ENCODE data around the gene ITPRID1.
A peak's percentile ranks its signal among the peaks of the same experiment; 100 is the strongest.
"Not testable (repeated sequence)": the region's sequence is repeated elsewhere in the genome, so short reads cannot be mapped to it uniquely, and the experiment has no call there.

The ITPRID1 gene

DNA sequence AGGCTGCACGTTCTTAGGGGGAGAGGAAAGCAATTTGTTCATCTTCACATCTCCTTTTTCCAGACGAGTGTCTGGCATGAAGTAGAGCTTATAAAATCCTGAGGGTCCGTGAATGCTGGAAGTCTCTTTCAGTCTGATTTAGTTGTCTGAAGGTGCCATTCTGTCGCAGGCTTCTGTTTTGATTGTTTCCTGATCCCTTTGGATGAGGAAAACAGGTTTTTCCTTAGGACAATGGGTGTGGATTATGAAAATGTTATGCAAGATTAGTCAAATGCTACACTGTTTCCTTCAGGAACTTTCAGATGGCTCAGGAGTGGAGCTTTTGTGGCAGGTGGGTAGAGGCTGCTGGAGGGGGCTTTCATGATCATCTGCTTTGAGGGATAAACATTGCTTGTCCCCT is at the start of gene ITPRID1:
Gene ITPRID1, plus strand, starts transcription at position 301 of the 400 bp plus-strand sequence. CDS start 38,935 bp downstream, outside the sequence.
- Mint-ChIP-seq H3K4me3 (no peak within 1 kb of the TSS), H3K4me1 (ENCODE audit: low read depth) (no peaks in the 10 kb centered on the region), H3K9me3 (peaks cover 38% of the 10 kb centered on the region), H3K36me3 (ENCODE audit: low read depth) (no peaks in the 10 kb centered on the region), H3K27ac (no peak within 1 kb of the TSS), H3K27me3 (no peaks in the 10 kb centered on the region)
- intact Hi-C loops (cut with micrococcal nuclease) = no loop called here

DNA sequence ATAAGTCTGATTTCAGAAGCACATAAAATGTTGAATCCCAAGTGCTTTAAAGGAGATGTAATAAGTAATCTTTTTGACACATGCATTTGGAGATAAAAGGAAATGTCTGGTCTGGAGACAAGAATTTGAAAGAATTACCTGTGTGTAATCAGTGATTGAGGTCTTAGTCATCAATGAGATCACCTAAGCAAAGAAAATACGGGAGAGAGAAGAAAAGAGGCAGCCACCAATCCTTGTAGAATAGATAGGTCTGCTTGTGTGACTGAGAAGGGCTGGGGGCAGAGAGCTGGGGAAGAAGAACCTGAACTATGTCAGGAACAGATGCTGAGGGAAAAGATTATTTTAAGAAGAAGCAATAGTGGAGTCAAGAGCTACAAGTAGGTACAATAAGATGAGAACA is 49.3 kb upstream of the ITPRID1 start:
- intact Hi-C loops (cut with micrococcal nuclease) = no loop called here
- peaks cover 18% of the 10 kb centered on the region for H3K27me3 Mint-ChIP-seq
- H3K4me1 Mint-ChIP-seq (ENCODE audit: low read depth) = no peaks in the 10 kb centered on the region
- no peak overlapping the region for H3K4me3 Mint-ChIP-seq
- no peak overlapping the region for H3K27ac Mint-ChIP-seq
- no peaks in the 10 kb centered on the region for H3K36me3 Mint-ChIP-seq (ENCODE audit: low read depth)
- H3K9me3 Mint-ChIP-seq = no peaks in the 10 kb centered on the region

DNA sequence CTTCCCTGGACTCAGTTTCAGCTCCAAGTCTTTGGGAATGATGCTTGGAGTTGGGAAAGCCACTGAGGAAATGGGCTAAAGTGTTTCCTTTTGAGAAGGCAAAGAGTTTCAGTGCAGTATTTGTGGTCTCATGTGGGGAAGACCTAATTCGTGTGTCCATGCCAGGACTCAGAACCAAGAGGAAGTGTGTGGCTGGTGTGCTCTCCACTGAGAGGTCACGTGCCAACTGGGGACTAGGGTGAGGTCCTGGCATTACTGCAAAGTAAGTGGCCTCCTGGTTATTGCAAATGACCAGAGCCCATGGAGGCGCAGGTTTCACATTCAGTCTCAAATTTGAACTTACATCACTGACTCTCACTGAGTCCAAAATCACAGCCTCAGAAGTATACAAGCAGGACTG is 48.6 kb upstream of the ITPRID1 start:
- H3K4me3 Mint-ChIP-seq = no peak overlapping the region
- H3K4me1 Mint-ChIP-seq (ENCODE audit: low read depth) = no peaks in the 10 kb centered on the region
- peaks cover 19% of the 10 kb centered on the region for H3K27me3 Mint-ChIP-seq
- no peaks in the 10 kb centered on the region for H3K36me3 Mint-ChIP-seq (ENCODE audit: low read depth)
- no peak overlapping the region for H3K27ac Mint-ChIP-seq
- no peaks in the 10 kb centered on the region for H3K9me3 Mint-ChIP-seq
- intact Hi-C loops (cut with micrococcal nuclease) = no loop called here

DNA sequence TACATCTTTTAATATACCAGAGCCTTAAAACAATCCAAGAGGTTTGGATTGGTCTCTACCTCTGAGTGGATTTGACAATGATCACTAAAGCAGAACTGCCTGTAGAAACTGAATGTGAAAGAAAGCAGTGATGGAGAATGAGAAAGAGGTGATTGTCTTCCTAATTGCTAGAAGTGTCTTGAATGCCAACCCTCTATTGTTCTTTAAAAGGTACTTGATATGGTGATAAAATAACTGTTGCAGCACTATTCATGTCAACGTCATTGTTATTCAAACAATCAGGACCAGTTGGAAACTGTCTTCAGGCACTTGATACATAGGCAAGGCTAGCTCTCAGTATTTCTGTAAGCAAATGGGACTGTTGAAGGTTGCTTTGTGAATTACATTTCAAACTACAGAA is 47.9 kb upstream of the ITPRID1 start:
- Mint-ChIP-seq H3K4me1 (ENCODE audit: low read depth) (no peaks in the 10 kb centered on the region), H3K36me3 (ENCODE audit: low read depth) (no peaks in the 10 kb centered on the region), H3K9me3 (no peaks in the 10 kb centered on the region), H3K4me3 (no peak overlapping the region), H3K27me3 (peaks cover 22% of the 10 kb centered on the region), H3K27ac (no peak overlapping the region)
- intact Hi-C loops (cut with micrococcal nuclease) = no loop called here

DNA sequence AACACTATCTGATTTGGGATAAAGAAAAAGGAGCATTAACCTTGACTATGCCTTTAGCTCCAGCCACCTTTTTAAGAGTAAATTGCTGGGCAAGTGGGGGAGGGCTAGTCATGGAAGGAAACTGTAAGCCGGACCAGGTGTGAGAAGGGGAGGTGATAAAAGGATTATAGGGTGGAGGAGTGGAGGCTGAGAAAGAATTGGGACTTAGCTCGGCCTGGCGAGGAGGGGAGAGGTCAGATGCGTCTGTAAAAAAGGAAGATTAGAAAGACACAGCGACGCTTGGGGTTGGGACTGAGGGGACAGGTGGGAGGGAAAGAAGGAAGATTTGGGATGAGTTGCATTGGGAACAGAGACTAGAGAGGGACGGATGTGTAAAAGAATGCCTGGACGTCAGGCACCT is 43.0 kb upstream of the ITPRID1 start:
- H3K9me3 Mint-ChIP-seq; intact Hi-C loops (cut with micrococcal nuclease); H3K4me3 Mint-ChIP-seq; H3K4me1 Mint-ChIP-seq (ENCODE audit: low read depth); H3K36me3 Mint-ChIP-seq (ENCODE audit: low read depth); H3K27ac Mint-ChIP-seq: not testable (repeated sequence)
- H3K27me3 Mint-ChIP-seq = peaks cover 22% of the 10 kb centered on the region

DNA sequence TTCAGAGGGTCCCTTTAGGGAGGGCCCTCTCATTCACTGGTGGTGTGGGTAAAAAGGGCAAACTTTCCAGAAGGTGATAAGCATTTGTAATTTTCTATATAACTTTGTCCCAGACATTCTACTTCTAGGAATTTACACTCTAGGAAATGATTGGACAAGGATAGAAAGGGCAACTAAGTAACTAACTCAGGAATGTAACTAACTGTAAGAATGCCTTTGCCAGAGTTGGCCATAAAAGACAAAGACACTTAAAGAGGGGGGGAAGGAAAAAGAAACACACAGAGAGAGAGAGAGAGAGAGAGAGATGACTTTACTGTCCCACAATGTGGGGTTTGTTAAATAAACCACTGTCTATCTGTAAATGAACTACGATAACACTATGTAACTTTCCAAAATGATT is 38.5 kb upstream of the ITPRID1 start:
- Mint-ChIP-seq H3K9me3 (no peaks in the 10 kb centered on the region), H3K27ac (no peak overlapping the region), H3K27me3 (peaks cover 13% of the 10 kb centered on the region), H3K36me3 (ENCODE audit: low read depth) (no peaks in the 10 kb centered on the region), H3K4me3 (no peak overlapping the region), H3K4me1 (ENCODE audit: low read depth) (peaks cover 18% of the 10 kb centered on the region)
- intact Hi-C loops (cut with micrococcal nuclease) = no loop called here

DNA sequence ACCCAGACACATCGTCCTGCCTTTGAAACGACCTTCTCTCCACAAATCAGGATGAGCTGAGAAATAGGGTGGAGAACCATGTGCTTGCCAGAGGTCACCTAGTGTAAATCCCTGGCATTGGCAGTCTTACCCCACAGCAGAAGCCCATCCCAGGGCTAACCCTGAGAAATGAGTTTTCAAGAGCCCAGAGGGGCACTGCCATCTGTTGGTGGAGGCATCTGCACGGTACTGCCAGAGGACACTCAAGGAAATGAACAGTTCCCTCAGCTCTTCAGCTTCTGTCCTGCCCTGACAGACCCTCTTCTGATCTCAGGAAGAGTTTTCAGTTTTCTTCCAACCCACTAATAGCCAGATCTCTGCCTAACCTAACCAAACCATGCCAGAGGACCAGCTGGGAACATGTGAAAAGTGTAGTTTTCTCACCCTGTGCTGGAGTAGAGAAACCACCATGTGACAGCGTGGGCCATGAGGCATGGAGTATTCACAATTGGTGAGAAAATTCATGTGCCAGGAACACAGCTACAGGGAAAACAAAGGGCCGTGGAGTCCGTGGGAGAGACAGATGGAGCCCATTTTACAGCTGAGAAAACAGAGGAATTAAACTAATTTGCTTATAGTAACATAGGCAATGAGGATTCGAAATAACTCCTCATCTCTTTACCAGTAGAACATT is 37.7 kb upstream of the ITPRID1 start:
- peaks cover 18% of the 10 kb centered on the region for H3K4me1 Mint-ChIP-seq (ENCODE audit: low read depth)
- H3K27me3 Mint-ChIP-seq = peaks cover 10% of the 10 kb centered on the region
- intact Hi-C loops (cut with micrococcal nuclease) = no loop called here
- H3K27ac Mint-ChIP-seq = no peak overlapping the region
- no peaks in the 10 kb centered on the region for H3K36me3 Mint-ChIP-seq (ENCODE audit: low read depth)
- no peak overlapping the region for H3K4me3 Mint-ChIP-seq
- H3K9me3 Mint-ChIP-seq = no peaks in the 10 kb centered on the region

DNA sequence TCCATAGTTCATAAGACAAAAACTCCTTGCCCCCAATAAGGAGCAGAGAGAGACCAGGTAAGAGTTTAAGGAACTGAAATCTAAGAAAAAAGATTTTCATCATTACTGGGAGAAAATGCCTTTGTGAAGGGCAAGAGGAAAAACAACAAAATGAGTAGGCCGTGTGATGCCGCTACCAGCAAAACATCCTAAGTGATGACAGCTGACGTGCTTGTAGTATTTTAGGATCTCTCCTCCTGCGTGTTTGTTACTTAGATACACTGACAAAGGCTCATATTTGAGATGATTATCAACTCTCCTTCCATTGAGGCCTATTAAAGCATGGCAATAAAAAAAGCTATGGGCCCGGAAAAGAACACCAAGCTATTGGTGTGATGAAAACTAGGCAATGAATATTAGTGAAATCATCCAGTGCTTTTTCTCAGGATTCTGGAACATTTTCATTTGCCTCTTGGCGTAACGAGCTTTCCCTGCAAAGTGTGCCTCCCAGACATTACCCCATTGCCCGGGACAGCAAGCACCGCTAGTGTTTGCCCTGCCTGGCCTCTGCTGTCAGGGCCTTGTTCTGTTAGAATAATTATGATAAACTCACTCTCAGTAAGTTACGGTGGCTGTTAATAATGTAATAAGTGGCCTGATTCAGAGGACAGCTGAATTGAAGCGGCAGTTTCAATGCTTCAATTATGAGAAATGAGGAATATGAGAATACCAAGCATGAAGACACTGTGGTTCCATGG is 36.8 kb upstream of the ITPRID1 start:
- no peaks in the 10 kb centered on the region for H3K9me3 Mint-ChIP-seq
- H3K27me3 Mint-ChIP-seq = peaks cover 8% of the 10 kb centered on the region
- peaks cover 18% of the 10 kb centered on the region for H3K4me1 Mint-ChIP-seq (ENCODE audit: low read depth)
- H3K4me3 Mint-ChIP-seq = no peak overlapping the region
- no peak overlapping the region for H3K27ac Mint-ChIP-seq
- intact Hi-C loops (cut with micrococcal nuclease) = no loop called here
- no peaks in the 10 kb centered on the region for H3K36me3 Mint-ChIP-seq (ENCODE audit: low read depth)

DNA sequence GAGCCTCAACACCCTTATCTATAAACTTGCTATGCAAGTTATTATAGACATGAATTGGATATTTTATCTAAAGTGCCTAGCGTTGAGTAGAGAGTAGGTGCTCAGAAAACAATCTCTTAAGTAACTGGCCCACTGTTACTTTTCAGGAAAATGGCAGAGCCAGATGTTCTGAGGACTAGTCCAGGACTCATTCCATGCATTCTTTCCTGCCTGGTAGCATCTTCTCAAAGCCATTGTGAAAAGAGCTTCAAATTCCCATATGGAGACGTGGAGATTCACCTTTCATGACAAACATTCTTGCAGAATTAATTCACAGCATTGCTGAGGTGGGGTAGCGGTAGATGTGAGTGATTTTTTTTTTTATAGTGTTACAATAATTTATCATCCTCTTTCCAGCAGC is 35.9 kb upstream of the ITPRID1 start:
- H3K9me3 Mint-ChIP-seq = no peaks in the 10 kb centered on the region
- H3K4me3 Mint-ChIP-seq = no peak overlapping the region
- peaks cover 18% of the 10 kb centered on the region for H3K4me1 Mint-ChIP-seq (ENCODE audit: low read depth)
- intact Hi-C loops (cut with micrococcal nuclease) = no loop called here
- peak overlapping the region; percentile 48 for H3K27ac Mint-ChIP-seq
- no peaks in the 10 kb centered on the region for H3K36me3 Mint-ChIP-seq (ENCODE audit: low read depth)
- peaks cover 13% of the 10 kb centered on the region for H3K27me3 Mint-ChIP-seq

DNA sequence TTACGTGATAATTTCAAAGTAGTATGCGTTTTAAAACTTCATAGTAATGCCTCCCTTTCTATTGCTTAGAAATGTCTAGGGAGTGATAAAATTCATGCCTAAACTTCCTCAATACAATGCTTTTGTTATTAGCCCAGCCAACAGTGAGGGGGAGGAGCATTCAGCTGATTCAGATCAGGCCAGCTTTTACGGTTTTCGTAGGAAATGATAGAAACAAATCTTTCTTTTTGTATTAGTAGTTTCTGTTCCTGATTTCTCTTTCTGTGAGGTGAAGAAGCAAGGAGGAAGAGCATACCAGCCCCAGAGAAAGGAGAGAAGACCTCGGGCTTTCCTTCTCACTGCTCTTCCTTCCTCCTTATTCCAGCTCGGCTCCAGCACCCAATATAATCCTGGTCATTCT is 35.2 kb upstream of the ITPRID1 start:
- Mint-ChIP-seq H3K4me1 (ENCODE audit: low read depth) (peaks cover 18% of the 10 kb centered on the region), H3K36me3 (ENCODE audit: low read depth) (no peaks in the 10 kb centered on the region), H3K9me3 (no peaks in the 10 kb centered on the region), H3K27me3 (peaks cover 13% of the 10 kb centered on the region), H3K4me3 (no peak overlapping the region), H3K27ac (peak overlapping the region; percentile 48)
- intact Hi-C loops (cut with micrococcal nuclease) = no loop called here

DNA sequence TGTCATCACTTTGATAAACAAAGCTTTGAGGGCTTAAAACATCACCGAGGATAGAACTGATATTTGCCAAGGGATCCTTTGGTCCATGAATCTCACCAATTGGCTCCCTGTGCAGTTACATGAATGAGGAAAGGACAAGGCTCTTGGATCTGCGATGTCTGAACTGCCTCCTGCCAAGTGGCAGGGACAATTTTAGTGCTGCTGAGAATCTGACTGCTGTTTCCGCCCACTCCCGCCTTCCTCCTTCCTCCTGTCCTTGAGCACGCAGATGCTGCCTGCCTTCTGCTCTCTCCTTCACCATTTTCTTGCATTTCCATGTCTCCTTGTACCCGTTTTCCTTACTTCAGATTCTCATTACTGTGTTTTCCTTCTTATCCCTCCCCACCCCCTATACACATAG is 26.8 kb upstream of the ITPRID1 start:
- no peak overlapping the region for H3K27ac Mint-ChIP-seq
- intact Hi-C loops (cut with micrococcal nuclease) = loop anchor here (5.0 kb wide), 2 partner anchors 250 to 355 kb away; no protein-coding TSS in a partner anchor
- H3K36me3 Mint-ChIP-seq (ENCODE audit: low read depth) = no peaks in the 10 kb centered on the region
- peaks cover 15% of the 10 kb centered on the region for H3K27me3 Mint-ChIP-seq
- no peak overlapping the region for H3K4me3 Mint-ChIP-seq
- H3K9me3 Mint-ChIP-seq = no peaks in the 10 kb centered on the region
- H3K4me1 Mint-ChIP-seq (ENCODE audit: low read depth) = peaks cover 6% of the 10 kb centered on the region

DNA sequence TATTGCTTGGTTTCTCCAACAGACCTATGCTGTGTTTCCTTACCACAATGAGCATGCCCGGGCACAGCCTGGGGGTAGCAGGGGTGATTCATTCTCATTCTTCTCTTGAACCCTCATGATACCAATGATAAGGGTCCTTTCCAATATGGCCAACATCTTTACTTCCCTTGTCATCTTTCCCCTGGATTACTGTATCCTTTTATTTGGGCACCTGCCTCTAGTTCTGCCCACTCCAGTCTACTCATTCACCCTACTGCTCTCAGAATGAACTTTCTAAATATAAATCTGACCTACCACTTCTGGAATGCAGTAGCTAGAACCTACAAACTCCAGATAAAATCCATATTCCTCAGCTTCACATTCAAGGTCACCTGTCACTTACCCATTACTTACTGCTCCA is 26.4 kb upstream of the ITPRID1 start:
- Mint-ChIP-seq H3K27ac (no peak overlapping the region), H3K36me3 (ENCODE audit: low read depth) (no peaks in the 10 kb centered on the region), H3K4me3 (no peak overlapping the region), H3K27me3 (peaks cover 11% of the 10 kb centered on the region), H3K4me1 (ENCODE audit: low read depth) (peaks cover 6% of the 10 kb centered on the region), H3K9me3 (no peaks in the 10 kb centered on the region)
- intact Hi-C loops (cut with micrococcal nuclease) = loop anchor here (5.0 kb wide), 2 partner anchors 250 to 355 kb away; no protein-coding TSS in a partner anchor

DNA sequence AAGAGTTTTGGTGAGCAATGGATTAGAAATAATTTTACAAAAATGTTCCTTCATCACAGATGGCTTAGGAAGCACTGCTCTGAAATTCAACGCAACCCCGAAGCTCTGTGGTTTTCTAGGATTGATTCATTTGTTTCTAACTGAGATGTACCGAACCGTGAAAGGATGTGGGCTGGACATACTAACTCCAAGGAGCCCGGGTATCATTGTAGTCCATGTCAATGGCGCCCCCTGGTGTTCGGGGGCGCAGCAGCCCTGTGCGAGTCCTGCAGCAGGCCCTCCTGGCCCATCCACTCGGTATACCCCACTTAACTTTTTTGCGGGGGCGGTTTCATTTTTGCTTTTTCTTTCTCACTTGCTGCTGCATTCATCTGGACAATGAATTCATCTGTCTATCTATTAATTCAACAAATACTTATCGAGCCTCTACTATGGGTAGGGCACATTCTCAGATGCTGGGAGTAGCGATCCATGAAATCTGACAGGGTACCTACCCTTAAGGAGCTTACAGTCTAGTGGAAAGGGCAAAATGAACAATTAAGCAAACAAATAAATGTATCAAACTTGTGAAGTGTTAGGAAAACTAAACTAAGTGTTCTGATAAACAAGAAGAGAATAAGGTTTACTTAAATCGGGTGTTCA is 25.2 kb upstream of the ITPRID1 start:
- no peaks in the 10 kb centered on the region for H3K9me3 Mint-ChIP-seq
- intact Hi-C loops (cut with micrococcal nuclease) = loop anchor here (1.0 to 5.0 kb wide), 4 partner anchors 45 to 356 kb away; no protein-coding TSS in a partner anchor
- no peak overlapping the region for H3K4me3 Mint-ChIP-seq
- peaks cover 9% of the 10 kb centered on the region for H3K27me3 Mint-ChIP-seq
- no peaks in the 10 kb centered on the region for H3K36me3 Mint-ChIP-seq (ENCODE audit: low read depth)
- peaks cover 12% of the 10 kb centered on the region for H3K4me1 Mint-ChIP-seq (ENCODE audit: low read depth)
- no peak overlapping the region for H3K27ac Mint-ChIP-seq

DNA sequence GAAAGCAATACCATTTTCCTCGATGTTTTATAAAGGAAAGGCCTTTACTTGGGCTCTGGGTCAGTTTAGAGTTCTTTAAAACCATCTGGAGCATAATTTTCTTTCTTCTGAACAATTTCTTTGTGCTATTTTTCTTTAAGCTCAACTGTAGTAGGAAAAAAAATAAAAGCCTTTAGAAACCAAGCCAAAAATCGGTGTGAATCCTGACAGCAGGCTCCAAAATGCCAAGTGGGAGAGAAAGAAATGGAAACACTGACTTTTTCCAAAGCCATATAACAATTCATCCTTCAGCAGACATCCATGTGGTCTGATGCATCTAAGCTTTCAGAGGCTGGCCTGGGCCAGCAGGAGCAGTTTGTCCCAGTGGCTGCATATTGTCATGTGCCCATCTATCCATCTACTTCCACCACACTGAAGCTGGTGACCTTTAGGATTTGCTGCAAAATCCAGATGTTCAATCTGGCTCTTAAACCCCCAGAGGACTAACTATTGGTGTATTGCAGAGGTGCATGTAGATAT is 23.0 kb upstream of the ITPRID1 start:
- Mint-ChIP-seq H3K4me3 (no peak overlapping the region), H3K4me1 (ENCODE audit: low read depth) (peaks cover 12% of the 10 kb centered on the region), H3K27me3 (peaks cover 9% of the 10 kb centered on the region), H3K27ac (no peak overlapping the region), H3K36me3 (ENCODE audit: low read depth) (no peaks in the 10 kb centered on the region), H3K9me3 (no peaks in the 10 kb centered on the region)
- intact Hi-C loops (cut with micrococcal nuclease) = no loop called here

Measured in dendritic cell treated with granulocyte-macrophage colony-stimulating factor and Interleukin-4, amounts not matched to agents 40 ng/mL and 50 ng/mL, for 4 days (primary cell).